Neuron (in vitro differentiated cells): ENCODE data around the gene LSM7.

ENCODE experiments used
- H2AFZ ChIP-seq: one replicate; pipeline ENCODE4 v1.6.1; 2013; ENCODE audit warnings: low read depth, mild to moderate bottlenecking, inconsistent platforms, low read length, moderate library complexity
- H3K27me3 ChIP-seq: one replicate; pipeline ENCODE4 v1.6.1; 2013; ENCODE audit warnings: low read length; ENCODE audit not compliant: insufficient read depth
- H3K36me3 ChIP-seq: one replicate; pipeline ENCODE4 v1.6.1; 2013; ENCODE audit warnings: low read length; ENCODE audit not compliant: insufficient read depth
- H3K4me1 ChIP-seq: one replicate; pipeline ENCODE4 v1.6.1; 2013; ENCODE audit warnings: low read length; ENCODE audit not compliant: insufficient read depth
- H3K4me3 ChIP-seq: 2 replicates; pipeline ENCODE4 v1.5.1; 2013; ENCODE audit warnings: mild to moderate bottlenecking, low read length, moderate library complexity
- H3K9me3 ChIP-seq: one replicate; pipeline ENCODE4 v1.6.1; 2013; ENCODE audit warnings: low read length

The LSM7 gene

DNA sequence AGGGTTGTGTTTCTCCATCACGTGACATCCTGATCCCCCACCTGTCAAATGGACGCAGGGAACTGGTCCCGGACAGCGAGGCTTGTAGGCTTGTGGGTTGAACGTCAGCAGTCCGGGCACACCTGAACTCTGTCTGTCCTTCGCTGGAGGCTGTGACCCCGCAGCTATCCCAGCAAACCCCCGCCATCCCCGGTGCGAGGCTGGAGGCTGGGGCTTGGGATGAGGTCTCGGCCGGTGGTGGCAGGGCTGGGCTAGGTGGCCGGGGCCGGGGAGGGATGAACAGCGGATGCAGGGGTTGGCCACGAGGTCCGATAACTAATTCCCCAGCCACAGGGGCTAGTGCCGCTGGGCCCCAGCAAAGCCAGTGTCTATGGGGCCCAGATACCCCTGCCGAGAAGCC is 8.8 kb downstream of the LSM7 start:
- H3K27me3 ChIP-seq, result no peaks in the 10 kb centered on the region
- H3K36me3 ChIP-seq, result peaks cover 26% of the 10 kb centered on the region
- H3K9me3 ChIP-seq, result no peaks in the 10 kb centered on the region
- H2AFZ ChIP-seq, result no peak overlapping the region
- H3K4me1 ChIP-seq, result peaks cover 14% of the 10 kb centered on the region
- no peak overlapping the region for H3K4me3 ChIP-seq

DNA sequence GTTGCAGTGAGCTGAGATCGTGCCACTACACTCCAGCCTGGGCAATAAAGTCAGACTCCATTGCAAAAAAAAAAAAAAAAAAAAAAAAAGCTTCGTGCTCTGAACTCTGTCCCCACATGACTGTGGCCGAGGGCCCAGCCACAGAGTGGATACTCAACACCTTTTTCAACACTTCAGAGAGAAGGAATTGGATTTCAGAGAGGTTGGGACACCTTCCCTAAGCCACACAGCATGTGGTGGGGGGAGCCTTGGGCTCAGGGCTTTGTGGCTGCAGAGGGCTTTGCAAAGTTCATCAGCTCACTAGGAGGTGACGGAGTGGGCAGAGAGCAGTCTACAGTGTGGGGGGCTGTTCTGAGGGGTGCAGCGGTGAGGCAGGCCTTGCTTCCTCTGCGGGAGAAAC is 9.5 kb downstream of the LSM7 start:
- peaks cover 12% of the 10 kb centered on the region for H3K4me1 ChIP-seq
- no peak overlapping the region for H3K4me3 ChIP-seq
- H3K9me3 ChIP-seq, result no peaks in the 10 kb centered on the region
- H3K27me3 ChIP-seq, result no peaks in the 10 kb centered on the region
- H3K36me3 ChIP-seq, result peaks cover 20% of the 10 kb centered on the region
- H2AFZ ChIP-seq, result no peak overlapping the region

- peaks cover 11% of the 10 kb centered on the region for H3K36me3 ChIP-seq
- H3K9me3 ChIP-seq, result no peaks in the 10 kb centered on the region
- peaks cover 12% of the 10 kb centered on the region for H3K4me1 ChIP-seq
- no peak overlapping the region for H2AFZ ChIP-seq
- H3K4me3 ChIP-seq, result no peak overlapping the region
- H3K27me3 ChIP-seq, result no peaks in the 10 kb centered on the region
Observed at GRCh38 chr19:2317756-2318155, 10.6 kb downstream of the LSM7 start.

DNA sequence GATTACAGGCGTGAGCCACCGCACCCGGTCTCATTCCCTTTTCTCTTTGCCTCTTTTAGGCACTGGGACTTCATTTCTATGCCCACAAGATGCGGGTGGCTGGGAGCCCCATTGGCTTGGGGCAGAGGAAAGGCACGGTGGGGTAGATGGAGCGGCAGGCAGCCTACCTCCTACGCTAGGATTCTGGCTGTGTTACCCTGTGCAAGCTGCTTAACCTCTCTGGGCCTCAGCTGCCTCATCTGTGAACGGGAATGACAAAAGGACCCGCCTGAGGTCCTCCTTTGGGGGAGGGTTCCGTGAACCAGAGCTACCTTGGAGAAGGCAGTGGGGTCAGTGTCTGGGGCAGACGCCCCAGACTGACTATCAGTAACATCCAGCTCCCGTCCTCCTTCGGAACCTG is 11.1 kb downstream of the LSM7 start:
- no peaks in the 10 kb centered on the region for H3K9me3 ChIP-seq
- no peak overlapping the region for H2AFZ ChIP-seq
- peaks cover 7% of the 10 kb centered on the region for H3K36me3 ChIP-seq
- no peaks in the 10 kb centered on the region for H3K27me3 ChIP-seq
- peaks cover 12% of the 10 kb centered on the region for H3K4me1 ChIP-seq
- no peak overlapping the region for H3K4me3 ChIP-seq

GRCh38 chr19:2315818-2316353 is 12.5 kb downstream of the LSM7 start:
- no peak overlapping the region for H3K4me3 ChIP-seq
- H3K27me3 ChIP-seq, result no peaks in the 10 kb centered on the region
- H3K36me3 ChIP-seq, result no peaks in the 10 kb centered on the region
- H2AFZ ChIP-seq, result no peak overlapping the region
- H3K9me3 ChIP-seq, result no peaks in the 10 kb centered on the region
- peaks cover 12% of the 10 kb centered on the region for H3K4me1 ChIP-seq

DNA sequence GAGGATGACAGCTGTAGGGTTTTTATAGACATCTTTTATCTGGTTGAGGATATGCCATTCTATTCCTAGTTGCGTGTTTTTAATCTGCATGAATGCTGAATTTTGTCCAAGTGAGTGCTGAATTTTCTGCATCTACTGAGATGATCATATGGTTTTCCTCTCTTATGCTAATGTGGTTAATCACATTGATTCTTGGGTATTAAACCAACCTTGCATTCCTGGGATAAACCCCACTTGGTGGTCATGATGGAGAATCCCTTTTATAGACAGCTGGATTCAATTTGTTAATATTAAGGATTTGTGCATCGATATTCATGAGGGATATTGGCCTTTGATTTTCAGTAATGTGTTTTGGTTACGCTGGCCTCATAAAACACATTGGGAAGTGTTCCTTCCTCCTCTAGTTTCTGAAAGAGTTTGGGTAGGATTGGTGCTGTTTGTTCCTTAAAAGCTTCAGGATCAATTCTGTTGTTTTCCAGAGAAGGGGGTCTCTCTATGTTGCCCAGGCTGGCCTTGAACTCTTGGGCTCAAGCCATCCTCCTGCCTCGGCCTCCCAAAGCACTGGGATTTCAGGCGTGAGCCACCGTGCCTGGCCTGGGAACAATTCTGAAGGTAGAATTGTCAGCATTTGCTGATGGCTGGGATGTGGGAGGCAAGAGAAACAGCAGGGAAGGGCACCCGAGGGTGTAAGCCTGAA is 13.1 kb downstream of the LSM7 start:
- H3K27me3 ChIP-seq, result peaks cover 2% of the 10 kb centered on the region

GRCh38 chr19:2312820-2313501 is 15.4 kb downstream of the LSM7 start:
- Histone ChIP-seq H2AFZ (no peak overlapping the region), H3K27me3 (peaks cover 19% of the 10 kb centered on the region), H3K4me1 (peaks cover 6% of the 10 kb centered on the region), H3K4me3 (no peak overlapping the region), H3K36me3 (no peaks in the 10 kb centered on the region), H3K9me3 (no peaks in the 10 kb centered on the region)

More for the DNA sequence above, 13.1 kb downstream of the LSM7 start:
- no peaks in the 10 kb centered on the region for H3K9me3 ChIP-seq
- H2AFZ ChIP-seq, result no peak overlapping the region
- peaks cover 12% of the 10 kb centered on the region for H3K4me1 ChIP-seq
- H3K36me3 ChIP-seq, result no peaks in the 10 kb centered on the region
- no peak overlapping the region for H3K4me3 ChIP-seq

DNA sequence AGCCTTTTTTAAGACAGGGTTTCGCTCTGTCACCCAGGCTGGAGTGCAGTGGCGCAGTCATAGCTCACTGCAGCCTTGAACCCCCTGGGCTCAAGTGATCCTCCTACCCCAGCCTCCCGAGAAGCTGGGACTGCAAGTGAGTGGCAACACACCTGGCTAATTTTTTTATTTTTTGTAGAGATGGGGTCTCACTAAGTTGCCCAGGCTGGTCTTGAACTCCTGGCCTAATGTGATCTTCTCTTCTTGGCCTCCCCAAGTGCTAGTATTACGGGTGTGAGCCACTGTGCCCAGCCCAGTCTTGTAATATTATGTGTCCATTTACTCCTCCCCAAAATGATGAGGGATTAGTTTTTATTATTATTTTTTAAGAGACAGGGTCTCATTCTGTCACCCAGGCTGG is 17.3 kb downstream of the LSM7 start:
- Histone ChIP-seq H3K4me3 (no peak overlapping the region), H3K36me3 (no peaks in the 10 kb centered on the region), H3K4me1 (no peaks in the 10 kb centered on the region), H3K27me3 (peaks cover 34% of the 10 kb centered on the region), H3K9me3 (no peaks in the 10 kb centered on the region), H2AFZ (no peak overlapping the region)

DNA sequence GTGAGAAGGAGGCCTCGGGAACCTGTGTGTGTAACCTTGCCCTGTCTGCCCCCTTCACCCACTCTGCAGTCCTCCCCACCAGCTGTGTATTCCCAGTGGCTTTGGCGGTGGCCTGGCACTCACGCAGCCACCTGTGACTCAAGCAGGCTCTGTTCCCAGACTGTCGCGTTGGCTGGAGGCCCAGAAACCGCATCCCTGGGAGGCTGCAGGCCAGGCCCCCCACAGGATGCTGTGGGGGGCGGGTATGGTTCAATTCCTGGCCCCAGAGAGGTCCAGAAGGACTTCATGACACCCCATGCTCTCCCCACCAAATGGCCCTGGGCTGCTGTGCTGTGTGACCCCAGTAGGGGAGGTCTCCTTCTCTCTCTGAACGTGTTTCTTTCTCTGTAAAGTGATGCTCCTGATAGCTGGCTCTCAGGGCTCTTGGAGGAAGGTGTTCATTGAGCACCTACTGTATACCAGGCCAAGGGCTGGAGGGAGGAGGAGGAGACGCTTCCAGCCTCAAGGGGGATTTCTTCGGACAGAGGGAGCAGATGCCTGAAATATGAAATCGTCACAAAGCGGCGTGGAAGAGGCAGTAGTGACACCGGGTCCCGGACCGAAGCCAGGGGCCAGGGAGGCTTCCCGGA is 18.5 kb downstream of the LSM7 start:
- H3K27me3 ChIP-seq, result peaks cover 43% of the 10 kb centered on the region
- no peaks in the 10 kb centered on the region for H3K9me3 ChIP-seq
- no peaks in the 10 kb centered on the region for H3K4me1 ChIP-seq
- no peak overlapping the region for H2AFZ ChIP-seq
- no peaks in the 10 kb centered on the region for H3K36me3 ChIP-seq
- no peak overlapping the region for H3K4me3 ChIP-seq

- Histone ChIP-seq H3K27me3 (peaks cover 43% of the 10 kb centered on the region), H3K4me1 (peaks cover 2% of the 10 kb centered on the region), H3K9me3 (no peaks in the 10 kb centered on the region), H2AFZ (no peak within 1 kb of the TSS), H3K4me3 (no peak within 1 kb of the TSS), H3K36me3 (no peaks in the 10 kb centered on the region)
Observed at GRCh38 chr19:2308114-2308556, 20.3 kb downstream of the LSM7 start, which contains the start of gene LINGO3. LINGO3 (minus strand) TSS chr19:2308154; CDS start chr19:2291776, 16,378 bp downstream.

GRCh38 chr19:2307518-2308012 is 20.8 kb downstream of the LSM7 start:
- no peak overlapping the region for H2AFZ ChIP-seq
- no peaks in the 10 kb centered on the region for H3K9me3 ChIP-seq
- H3K4me3 ChIP-seq, result no peak overlapping the region
- H3K4me1 ChIP-seq, result peaks cover 7% of the 10 kb centered on the region
- peaks cover 43% of the 10 kb centered on the region for H3K27me3 ChIP-seq
- no peaks in the 10 kb centered on the region for H3K36me3 ChIP-seq

GRCh38 chr19:2306971-2307370 is 21.4 kb downstream of the LSM7 start:
- Histone ChIP-seq H3K4me3 (no peak overlapping the region), H3K4me1 (peaks cover 13% of the 10 kb centered on the region), H3K36me3 (no peaks in the 10 kb centered on the region), H3K27me3 (peaks cover 43% of the 10 kb centered on the region), H2AFZ (no peak overlapping the region), H3K9me3 (no peaks in the 10 kb centered on the region)

GRCh38 chr19:2306281-2306806 is 22.0 kb downstream of the LSM7 start:
- H3K4me3 ChIP-seq, result no peak overlapping the region
- H3K9me3 ChIP-seq, result no peaks in the 10 kb centered on the region
- H3K27me3 ChIP-seq, result peaks cover 43% of the 10 kb centered on the region
- no peak overlapping the region for H2AFZ ChIP-seq
- no peaks in the 10 kb centered on the region for H3K36me3 ChIP-seq
- peaks cover 14% of the 10 kb centered on the region for H3K4me1 ChIP-seq
